ELF-1 (cell line): Measurements from ENCODE around the gene ZNF560.

Experiments used
- DNase-seq: peaks from one replicate; pipeline ENCODE4 v3.0.0-alpha.2; 2016; ENCODE audit warnings: low read depth, low spot score

ZNF560 gene

GRCh38 chr19:9435279-9436268 lies 62.8 kb downstream of the ZNF560 start, which contains the start of gene ZNF266:
Gene ZNF266, minus strand, starts transcription at chr19:9435573. Its CDS starts 15,484 bp downstream, at chr19:9420089.
- peak; percentile 97 for DNase-seq

GRCh38 chr19:9431475-9431874 lies 66.9 kb downstream of the ZNF560 start:
- DNase-seq = peak; percentile 37

- no peak for DNase-seq
These were observed 68.0 kb downstream of the ZNF560 start for GRCh38 chr19:9430444-9430843.

DNA sequence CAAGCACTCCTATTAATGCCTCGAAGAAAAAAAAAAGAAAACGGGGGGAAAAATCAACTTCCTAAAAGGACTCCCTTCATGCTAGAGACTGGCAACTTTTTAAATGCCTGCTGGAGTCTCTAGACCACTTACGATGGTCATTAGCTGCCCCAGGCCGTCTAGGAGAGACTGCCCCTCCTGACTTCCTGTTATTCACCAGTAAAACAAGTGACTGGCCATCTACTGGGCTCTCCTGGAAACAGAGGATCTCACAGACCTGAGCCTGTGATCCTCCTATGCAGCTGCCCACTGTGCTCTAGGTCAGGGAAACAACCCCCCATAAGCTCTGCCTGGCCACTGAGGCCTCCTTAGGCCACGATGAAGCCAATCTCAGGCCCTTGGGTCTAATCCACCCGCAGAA lies 70.5 kb downstream of the ZNF560 start:
- peak; percentile 27 for DNase-seq
